ENCODE data around the gene TUBA3C.

TUBA3C gene

GRCh38 chr13:19161308-19161707 lies 20.3 kb downstream of the TUBA3C start:
- Histone ChIP-seq H3K4me3 (ENCODE audit: insufficient read depth, low read depth, low read length) (no peak overlapping the region), H3K27ac (ENCODE audit: insufficient read depth, low read depth, low read length, poor library complexity, severe bottlenecking) (no peak overlapping the region), H3K36me3 (ENCODE audit: control insufficient read depth, insufficient read depth, low read length) (no peaks in the 10 kb centered on the region), H3K9me3 (ENCODE audit: control insufficient read depth, low read length) (peaks cover 24% of the 10 kb centered on the region), H3K4me1 (ENCODE audit: control insufficient read depth, insufficient read depth, low read length) (no peaks in the 10 kb centered on the region), H3K27me3 (ENCODE audit: control insufficient read depth, insufficient read depth, low read length, poor library complexity, severe bottlenecking) (no peaks in the 10 kb centered on the region)
- WGBS, 2 experiments, result 66 to 68% methylated on average over 5 of the region's 5 CpGs

GRCh38 chr13:19159761-19160420 lies 21.7 kb downstream of the TUBA3C start:
- H3K36me3 ChIP-seq (ENCODE audit: control insufficient read depth, insufficient read depth, low read length), result no peaks in the 10 kb centered on the region
- H3K9me3 ChIP-seq (ENCODE audit: control insufficient read depth, low read length), result peaks cover 25% of the 10 kb centered on the region
- H3K4me1 ChIP-seq (ENCODE audit: control insufficient read depth, insufficient read depth, low read length), result no peaks in the 10 kb centered on the region
- H3K4me3 ChIP-seq (ENCODE audit: insufficient read depth, low read depth, low read length), result no peak overlapping the region
- no peak overlapping the region for H3K27ac ChIP-seq (ENCODE audit: insufficient read depth, low read depth, low read length, poor library complexity, severe bottlenecking)
- 73 to 80% methylated on average over 9 of the region's 9 CpGs for WGBS, 2 experiments
- no peaks in the 10 kb centered on the region for H3K27me3 ChIP-seq (ENCODE audit: control insufficient read depth, insufficient read depth, low read length, poor library complexity, severe bottlenecking)

- Histone ChIP-seq H3K36me3 (ENCODE audit: control insufficient read depth, insufficient read depth, low read length) (no peaks in the 10 kb centered on the region), H3K4me3 (ENCODE audit: insufficient read depth, low read depth, low read length) (no peak overlapping the region), H3K27ac (ENCODE audit: insufficient read depth, low read depth, low read length, poor library complexity, severe bottlenecking) (no peak overlapping the region), H3K27me3 (ENCODE audit: control insufficient read depth, insufficient read depth, low read length, poor library complexity, severe bottlenecking) (no peaks in the 10 kb centered on the region), H3K4me1 (ENCODE audit: control insufficient read depth, insufficient read depth, low read length) (no peaks in the 10 kb centered on the region), H3K9me3 (ENCODE audit: control insufficient read depth, low read length) (peaks cover 27% of the 10 kb centered on the region)
- WGBS, 2 experiments, result 61 to 69% methylated on average over 2 of the region's 2 CpGs
Observed at GRCh38 chr13:19159181-19159580, 22.4 kb downstream of the TUBA3C start.

GRCh38 chr13:19158526-19159174 lies 23.0 kb downstream of the TUBA3C start:
- Histone ChIP-seq H3K4me3 (ENCODE audit: insufficient read depth, low read depth, low read length) (no peak overlapping the region), H3K27ac (ENCODE audit: insufficient read depth, low read depth, low read length, poor library complexity, severe bottlenecking) (no peak overlapping the region), H3K27me3 (ENCODE audit: control insufficient read depth, insufficient read depth, low read length, poor library complexity, severe bottlenecking) (no peaks in the 10 kb centered on the region), H3K9me3 (ENCODE audit: control insufficient read depth, low read length) (peaks cover 27% of the 10 kb centered on the region), H3K4me1 (ENCODE audit: control insufficient read depth, insufficient read depth, low read length) (no peaks in the 10 kb centered on the region), H3K36me3 (ENCODE audit: control insufficient read depth, insufficient read depth, low read length) (no peaks in the 10 kb centered on the region)
- 58 to 63% methylated on average over 9 of the region's 9 CpGs for WGBS, 2 experiments

- no peaks in the 10 kb centered on the region for H3K4me1 ChIP-seq (ENCODE audit: control insufficient read depth, insufficient read depth, low read length)
- no peaks in the 10 kb centered on the region for H3K36me3 ChIP-seq (ENCODE audit: control insufficient read depth, insufficient read depth, low read length)
- H3K27ac ChIP-seq (ENCODE audit: insufficient read depth, low read depth, low read length, poor library complexity, severe bottlenecking), result no peak overlapping the region
- H3K4me3 ChIP-seq (ENCODE audit: insufficient read depth, low read depth, low read length), result no peak overlapping the region
- H3K27me3 ChIP-seq (ENCODE audit: control insufficient read depth, insufficient read depth, low read length, poor library complexity, severe bottlenecking), result no peaks in the 10 kb centered on the region
- 68 to 70% methylated on average over 6 of the region's 6 CpGs for WGBS, 2 experiments
- H3K9me3 ChIP-seq (ENCODE audit: control insufficient read depth, low read length), result peaks cover 27% of the 10 kb centered on the region
Observed at GRCh38 chr13:19158006-19158405, 23.6 kb downstream of the TUBA3C start.

- no peaks in the 10 kb centered on the region for H3K36me3 ChIP-seq (ENCODE audit: control insufficient read depth, insufficient read depth, low read length)
- no peak overlapping the region for H3K4me3 ChIP-seq (ENCODE audit: insufficient read depth, low read depth, low read length)
- peaks cover 27% of the 10 kb centered on the region for H3K9me3 ChIP-seq (ENCODE audit: control insufficient read depth, low read length)
- no peaks in the 10 kb centered on the region for H3K27me3 ChIP-seq (ENCODE audit: control insufficient read depth, insufficient read depth, low read length, poor library complexity, severe bottlenecking)
- WGBS, 2 experiments, result 51 to 53% methylated on average over 2 of the region's 2 CpGs
- no peaks in the 10 kb centered on the region for H3K4me1 ChIP-seq (ENCODE audit: control insufficient read depth, insufficient read depth, low read length)
- H3K27ac ChIP-seq (ENCODE audit: insufficient read depth, low read depth, low read length, poor library complexity, severe bottlenecking), result no peak overlapping the region
Observed at GRCh38 chr13:19157461-19157860, 24.2 kb downstream of the TUBA3C start.

- Histone ChIP-seq H3K27me3 (ENCODE audit: control insufficient read depth, insufficient read depth, low read length, poor library complexity, severe bottlenecking) (no peaks in the 10 kb centered on the region), H3K9me3 (ENCODE audit: control insufficient read depth, low read length) (peaks cover 28% of the 10 kb centered on the region), H3K27ac (ENCODE audit: insufficient read depth, low read depth, low read length, poor library complexity, severe bottlenecking) (no peak overlapping the region), H3K36me3 (ENCODE audit: control insufficient read depth, insufficient read depth, low read length) (no peaks in the 10 kb centered on the region), H3K4me3 (ENCODE audit: insufficient read depth, low read depth, low read length) (no peak overlapping the region), H3K4me1 (ENCODE audit: control insufficient read depth, insufficient read depth, low read length) (no peaks in the 10 kb centered on the region)
- WGBS, 2 experiments, result 67 to 72% methylated on average over 14 of the region's 14 CpGs
Observed at GRCh38 chr13:19156013-19156825, 25.4 kb downstream of the TUBA3C start.

- no peaks in the 10 kb centered on the region for H3K36me3 ChIP-seq (ENCODE audit: control insufficient read depth, insufficient read depth, low read length)
- peaks cover 29% of the 10 kb centered on the region for H3K9me3 ChIP-seq (ENCODE audit: control insufficient read depth, low read length)
- no peaks in the 10 kb centered on the region for H3K27me3 ChIP-seq (ENCODE audit: control insufficient read depth, insufficient read depth, low read length, poor library complexity, severe bottlenecking)
- WGBS, 2 experiments, result 57 to 60% methylated on average over 6 of the region's 6 CpGs
- no peak overlapping the region for H3K27ac ChIP-seq (ENCODE audit: insufficient read depth, low read depth, low read length, poor library complexity, severe bottlenecking)
- no peak overlapping the region for H3K4me3 ChIP-seq (ENCODE audit: insufficient read depth, low read depth, low read length)
- H3K4me1 ChIP-seq (ENCODE audit: control insufficient read depth, insufficient read depth, low read length), result no peaks in the 10 kb centered on the region
Observed at GRCh38 chr13:19155321-19155861, 26.2 kb downstream of the TUBA3C start.

- Histone ChIP-seq H3K4me1 (ENCODE audit: control insufficient read depth, insufficient read depth, low read length) (no peaks in the 10 kb centered on the region), H3K27ac (ENCODE audit: insufficient read depth, low read depth, low read length, poor library complexity, severe bottlenecking) (no peak overlapping the region), H3K36me3 (ENCODE audit: control insufficient read depth, insufficient read depth, low read length) (no peaks in the 10 kb centered on the region), H3K9me3 (ENCODE audit: control insufficient read depth, low read length) (peaks cover 26% of the 10 kb centered on the region), H3K27me3 (ENCODE audit: control insufficient read depth, insufficient read depth, low read length, poor library complexity, severe bottlenecking) (no peaks in the 10 kb centered on the region), H3K4me3 (ENCODE audit: insufficient read depth, low read depth, low read length) (no peak overlapping the region)
- WGBS, 2 experiments, result 63 to 64% methylated on average over 7 of the region's 7 CpGs
Observed at GRCh38 chr13:19154843-19155242, 26.8 kb downstream of the TUBA3C start.
